Activated effector memory CD4-positive, alpha-beta T cell treated with anti-CD3 and anti-CD28 coated beads, Interleukin-2, amount 50 U/mL, for 16 hours (primary cell): ENCODE data around the gene BIN2.
A peak's percentile ranks its signal among the peaks of the same experiment; 100 is the strongest.
"Not testable (repeated sequence)": the region's sequence is repeated elsewhere in the genome, so short reads cannot be mapped to it uniquely, and the experiment has no call there.

ENCODE experiments used
- DNase-seq: peaks from one replicate; pipeline ENCODE4 v3.0.0-alpha.2; 2020

Gene BIN2

GRCh38 chr12:51343201-51343600 lies 19.2 kb upstream of the BIN2 start:
- no peak for DNase-seq

GRCh38 chr12:51342416-51342815 lies 18.4 kb upstream of the BIN2 start:
- no peak for DNase-seq

- peak; percentile 86 for DNase-seq
These were observed 17.5 kb upstream of the BIN2 start for GRCh38 chr12:51341251-51342007.

GRCh38 chr12:51339750-51340149 lies 15.8 kb upstream of the BIN2 start:
- DNase-seq = no peak

- DNase-seq = not testable (repeated sequence)
These were observed 13.4 kb upstream of the BIN2 start for GRCh38 chr12:51337336-51337735.

- no peak for DNase-seq
These were observed 12.0 kb upstream of the BIN2 start for GRCh38 chr12:51335931-51336330.

GRCh38 chr12:51334764-51335163 lies 10.8 kb upstream of the BIN2 start:
- DNase-seq = no peak

GRCh38 chr12:51333536-51333935 lies 9.6 kb upstream of the BIN2 start:
- DNase-seq = no peak

- no peak for DNase-seq
These were observed 6.2 kb upstream of the BIN2 start for GRCh38 chr12:51330186-51330585.

- no peak for DNase-seq
These were observed 5.8 kb upstream of the BIN2 start for GRCh38 chr12:51329742-51330141.

- no peak for DNase-seq
These were observed 4.6 kb upstream of the BIN2 start for GRCh38 chr12:51328587-51328986.

- DNase-seq = no peak
These were observed 2.9 kb upstream of the BIN2 start for GRCh38 chr12:51326698-51327439.

GRCh38 chr12:51324953-51325352 lies 979 bp upstream of the BIN2 start:
- DNase-seq = no peak

GRCh38 chr12:51323317-51323960 lies 535 bp downstream of the BIN2 start:
- DNase-seq = peak; percentile 81

- DNase-seq = peak; percentile 70
These were observed 1.5 kb downstream of the BIN2 start for GRCh38 chr12:51322452-51322851.

- DNase-seq = no peak
These were observed 2.1 kb downstream of the BIN2 start for GRCh38 chr12:51321882-51322281.

GRCh38 chr12:51320695-51321320 lies 3.2 kb downstream of the BIN2 start:
- peak; percentile 68 for DNase-seq

GRCh38 chr12:51320311-51320694 lies 3.7 kb downstream of the BIN2 start:
- DNase-seq = no peak

GRCh38 chr12:51318846-51319599 lies 5.0 kb downstream of the BIN2 start:
- DNase-seq = peak; percentile 67

- peak; percentile 65 for DNase-seq
These were observed 5.7 kb downstream of the BIN2 start for GRCh38 chr12:51318057-51318806.

GRCh38 chr12:51311389-51311788 lies 12.6 kb downstream of the BIN2 start:
- DNase-seq = no peak
